ENCODE results near the gene EEA1.

Gene EEA1

GRCh38 chr12:92743026-92743425 lies 186.1 kb downstream of the EEA1 start:
- no peak for DNase-seq

DNA sequence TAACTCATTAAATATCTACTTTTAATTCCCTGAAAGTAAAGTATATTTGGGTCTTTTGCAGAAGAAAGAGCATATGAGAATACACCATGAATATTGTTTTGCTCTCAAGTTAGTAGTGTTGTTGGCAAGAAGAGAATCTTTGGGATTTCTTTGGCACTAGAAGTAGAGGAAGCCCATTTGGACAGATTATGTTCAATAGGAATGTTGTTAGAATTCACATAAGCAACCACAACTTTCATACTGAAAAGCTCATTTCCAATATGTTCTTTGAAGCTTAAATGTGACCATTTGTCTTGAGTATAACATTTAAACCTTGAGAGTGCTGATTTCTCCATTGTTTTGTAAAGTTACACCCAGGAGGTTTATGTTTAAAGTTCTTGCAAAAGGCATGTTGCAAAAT lies 188.7 kb downstream of the EEA1 start:
- no peak for DNase-seq

- no peak for DNase-seq
Observed at GRCh38 chr12:92739113-92739512, 190.0 kb downstream of the EEA1 start.

- DNase-seq = no peak
Observed at GRCh38 chr12:92737855-92738850, 190.9 kb downstream of the EEA1 start.

DNA sequence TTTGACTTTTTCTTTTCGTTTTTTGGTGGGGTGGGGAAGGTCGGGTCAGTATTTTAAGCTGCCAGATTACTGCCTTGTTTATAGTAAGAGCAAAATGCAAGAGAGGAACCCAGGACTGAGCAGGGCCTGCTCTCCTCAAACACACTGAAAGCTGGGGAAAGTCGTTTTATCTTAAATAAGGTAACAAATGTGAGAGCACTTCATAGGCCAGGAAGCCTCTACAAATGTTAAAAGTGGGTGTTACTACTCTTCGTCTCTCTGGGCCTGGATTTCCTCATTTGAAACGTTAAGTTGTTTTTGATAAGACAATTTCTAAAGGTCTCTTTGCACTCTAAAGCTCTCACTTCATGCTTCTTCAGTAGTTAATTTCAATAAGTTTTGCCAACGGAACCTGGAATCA lies 192.5 kb downstream of the EEA1 start:
- DNase-seq = no peak

GRCh38 chr12:92735131-92735721 lies 193.9 kb downstream of the EEA1 start:
- no peak for DNase-seq

DNA sequence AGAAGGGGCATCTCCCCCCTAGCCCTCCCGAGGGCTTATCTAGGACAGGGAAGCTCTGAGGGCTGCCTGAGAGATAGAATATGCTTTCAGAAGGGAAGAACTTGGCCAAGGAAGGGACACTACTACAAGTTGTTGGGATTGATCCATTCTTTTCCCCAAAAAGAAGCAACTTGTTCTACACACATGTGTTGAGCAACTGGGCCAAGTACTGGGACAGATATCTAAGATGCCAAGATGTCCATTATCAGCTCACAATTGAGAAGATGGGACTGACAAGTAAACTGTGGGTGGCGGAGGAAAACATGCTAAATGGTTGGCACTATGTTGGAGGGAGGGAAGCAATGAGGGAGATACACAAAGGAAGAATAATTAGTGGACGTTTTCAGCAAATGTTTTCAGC lies 195.4 kb downstream of the EEA1 start:
- no peak for DNase-seq

DNA sequence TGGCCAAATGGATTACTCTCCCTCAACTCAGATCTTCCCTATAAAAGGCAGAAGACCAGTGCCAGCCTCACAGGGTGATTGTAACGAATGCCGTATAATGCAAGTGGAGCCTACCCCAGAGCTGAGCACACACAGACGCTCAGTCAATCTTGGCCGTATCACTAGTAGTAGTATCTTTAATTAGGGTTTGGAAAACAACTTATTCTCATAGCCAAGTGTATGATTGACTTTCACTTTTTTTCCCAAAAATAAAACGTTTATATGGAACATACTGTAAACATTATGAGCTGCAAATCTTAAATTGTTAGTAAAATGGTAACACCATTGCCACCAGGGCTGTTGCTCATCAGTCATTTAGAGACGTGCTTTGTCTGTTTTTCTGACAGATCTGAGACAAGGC lies 195.9 kb downstream of the EEA1 start:
- no peak for DNase-seq

- no peak for DNase-seq
Observed at GRCh38 chr12:92732716-92733115, 196.4 kb downstream of the EEA1 start.

DNA sequence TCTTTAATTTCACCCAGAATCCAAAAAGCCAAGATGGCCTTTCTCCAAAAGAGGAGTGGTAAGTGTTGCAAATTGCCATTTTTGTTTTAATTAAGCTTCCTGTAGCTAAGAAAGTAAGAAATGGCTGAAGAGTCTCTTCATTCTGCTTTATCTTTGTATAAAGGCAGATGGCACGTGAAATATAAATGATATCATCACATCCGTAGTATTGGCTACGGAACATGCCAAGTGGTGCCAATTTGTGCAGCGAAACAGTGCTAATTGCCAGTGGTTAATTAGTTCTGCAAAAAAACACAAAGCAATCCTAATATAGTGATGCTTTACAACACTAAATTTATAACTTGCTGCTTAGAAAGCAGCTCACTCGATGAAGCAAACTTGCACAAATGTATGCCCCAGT lies 196.9 kb downstream of the EEA1 start:
- DNase-seq = no peak

DNA sequence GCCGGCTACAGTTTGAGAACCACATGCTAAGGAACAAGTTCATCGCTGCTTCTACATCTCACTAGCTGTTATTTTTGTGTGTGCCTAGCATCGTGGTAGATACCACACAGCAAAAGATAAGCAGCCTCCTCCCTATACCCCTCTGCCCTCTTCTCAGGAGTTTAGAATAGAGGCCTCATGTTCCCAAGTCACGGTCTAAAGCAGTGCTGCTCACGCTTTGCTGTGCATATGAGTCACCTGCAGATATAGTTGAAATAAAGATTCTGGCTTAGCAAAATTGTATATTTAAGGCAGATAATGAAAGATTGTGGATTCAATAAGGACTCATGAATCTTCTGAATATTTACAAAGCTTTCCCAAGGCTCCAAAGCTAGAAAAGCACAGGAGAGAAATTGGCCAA lies 198.3 kb downstream of the EEA1 start:
- DNase-seq = no peak

DNA sequence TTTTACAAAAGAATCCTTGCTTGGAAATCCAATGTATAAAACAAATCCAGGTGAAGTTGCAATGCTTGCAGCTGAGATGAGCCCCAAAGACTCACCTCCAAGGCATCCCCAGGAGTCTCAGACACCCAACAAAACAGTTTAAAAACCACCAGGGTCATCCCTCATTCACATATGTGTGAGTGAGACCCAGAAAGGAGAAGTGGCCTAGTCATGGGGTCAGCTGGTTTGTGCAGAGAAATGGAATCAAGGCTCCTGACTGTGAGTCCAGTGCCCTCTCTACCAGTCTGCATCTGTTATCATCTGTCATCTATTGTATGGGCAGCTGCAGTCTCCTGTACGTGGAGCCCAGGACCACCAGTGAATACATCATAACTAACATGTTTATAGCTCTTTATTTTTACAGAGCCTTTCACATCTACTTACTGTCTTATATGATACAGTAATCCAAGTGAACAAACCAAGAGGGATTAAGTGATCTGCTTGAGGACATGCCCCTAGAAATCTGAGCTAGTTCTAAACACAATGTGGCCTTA lies 199.3 kb downstream of the EEA1 start:
- no peak for DNase-seq

GRCh38 chr12:92726850-92727249 lies 202.2 kb downstream of the EEA1 start:
- no peak for DNase-seq

DNA sequence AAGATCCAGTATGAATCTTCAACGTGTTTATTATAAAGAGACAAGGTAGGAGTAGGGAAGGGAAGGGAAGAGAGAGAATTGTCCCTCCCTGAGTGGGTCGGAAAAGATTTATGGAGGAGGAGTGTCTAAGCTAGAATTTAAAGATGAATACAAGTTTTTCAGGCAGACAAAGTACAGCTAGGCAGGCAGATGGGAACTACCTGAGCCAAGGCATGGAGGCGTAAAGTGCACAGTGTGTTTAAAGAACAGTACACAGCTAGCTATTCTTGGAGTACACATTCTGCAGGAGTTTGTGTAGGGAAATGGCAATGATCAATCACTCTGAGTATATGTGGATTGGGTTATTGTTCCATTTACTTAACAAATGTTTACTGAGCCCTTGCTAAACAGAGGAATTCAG lies 206.2 kb downstream of the EEA1 start:
- no peak for DNase-seq

DNA sequence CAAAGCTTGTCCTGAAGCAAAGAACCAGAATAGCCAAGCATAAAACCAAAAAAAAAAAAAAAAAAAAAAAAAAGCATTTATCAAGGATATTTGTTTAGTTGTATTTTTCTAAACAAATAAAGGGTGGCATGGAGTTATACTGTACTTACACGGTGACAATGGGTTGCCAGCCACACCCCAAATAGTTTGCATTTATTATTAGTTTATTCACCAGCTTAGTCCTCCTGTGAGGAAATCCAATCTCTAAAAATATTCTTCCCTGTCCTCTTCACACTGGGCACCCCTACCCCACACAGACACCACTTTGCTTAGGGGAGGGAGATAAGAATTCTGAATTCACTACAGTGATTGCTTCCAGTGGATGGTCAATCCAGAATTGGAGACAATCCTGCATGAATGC lies 207.4 kb downstream of the EEA1 start:
- DNase-seq = no peak

DNA sequence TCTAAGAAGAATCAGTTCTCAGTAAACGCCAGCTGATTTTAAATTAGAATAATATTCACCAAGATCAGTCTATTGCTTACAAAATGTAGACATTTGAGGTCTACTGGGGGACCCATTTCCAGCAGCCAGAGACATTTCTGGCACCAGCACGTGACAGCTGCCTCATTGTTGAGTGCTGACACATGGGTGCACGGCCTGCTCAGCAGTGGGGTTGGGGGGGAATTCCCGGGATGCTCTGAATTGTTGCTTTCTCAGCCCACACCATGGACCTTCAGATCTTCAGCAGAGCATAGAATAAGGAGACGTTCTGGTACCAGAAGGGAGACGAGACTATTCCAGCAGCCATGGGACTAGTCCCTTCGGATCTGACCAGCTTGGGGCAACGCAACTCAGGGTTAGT lies 208.0 kb downstream of the EEA1 start:
- peak; percentile 41 for DNase-seq
